HEK293 (cell line): ENCODE measurements around the gene GDF9.

Source experiments
- CTCF ChIA-PET: fragments of 350-600 bp; formaldehyde crosslinking; extraction: SDS; loops from one replicate; lab custom pipeline; 2021; ENCODE audit warnings: antibody characterized with exemption; lab: Yijun Ruan, JAX
- POLR2A ChIA-PET: fragments of 300-600 bp; formaldehyde crosslinking; extraction: SDS; loops from one replicate; lab custom pipeline; 2020; ENCODE audit warnings: antibody characterized with exemption, inconsistent platforms; lab: Yijun Ruan, JAX
- H3K27ac ChIP-seq: fragments of 200-500 bp; sonication (Bioruptor generic); 2 replicates; pipeline ENCODE4 v1.5.1; 2014; ENCODE audit warnings: low read depth, low read length, control low read depth, inconsistent platforms; ENCODE audit errors: extremely low read depth
- H3K36me3 ChIP-seq, 2 experiments: fragments of 200-500 bp in 1 of 2; sonication (Bioruptor generic) in 1 of 2; 1 replicate in 1 of 2; 2 replicates in 1 of 2; pipeline ENCODE4 v1.5.1; 2014 to 2017; ENCODE audit warnings: inconsistent platforms in 2 of 2, low read length in 2 of 2; ENCODE audit not compliant: control insufficient read depth in 2 of 2, insufficient read depth in 1 of 2
- H3K4me1 ChIP-seq: fragments of 200-500 bp; sonication (Bioruptor generic); 2 replicates; pipeline ENCODE4 v1.5.1; 2014; ENCODE audit warnings: mild to moderate bottlenecking, low read length, inconsistent platforms; ENCODE audit not compliant: control insufficient read depth, insufficient read depth
- H3K4me3 ChIP-seq: 2 replicates; pipeline ENCODE4 v1.5.1; 2011; ENCODE audit warnings: low read depth, mild to moderate bottlenecking, control low read depth, low read length, moderate library complexity
- H3K9me3 ChIP-seq: fragments of 200-500 bp; sonication (Bioruptor generic); 2 replicates; pipeline ENCODE4 v1.5.1; 2014; ENCODE audit warnings: low read depth, low read length, inconsistent platforms; ENCODE audit not compliant: control insufficient read depth, insufficient read depth
- GLIS1 ChIP-seq: fragments of 450-650 bp; formaldehyde crosslinking; IDR thresholded peaks from 2 replicates; pipeline ENCODE4 v1.5.1; 2016; ENCODE audit warnings: missing biosample characterization, missing genetic modification characterization
- HOXD13 ChIP-seq: sonication (generic); formaldehyde crosslinking; IDR thresholded peaks from 2 replicates; pipeline ENCODE4 v1.8.0; 2022; ENCODE audit warnings: missing genetic modification reagents, borderline replicate concordance
- KLF16 ChIP-seq: fragments of 450-650 bp; formaldehyde crosslinking; IDR thresholded peaks from 2 replicates; pipeline ENCODE4 v1.5.1; 2017; ENCODE audit warnings: missing biosample characterization, missing genetic modification characterization
- MEIS1 ChIP-seq: sonication (generic); formaldehyde crosslinking; IDR thresholded peaks from 2 replicates; pipeline ENCODE4 v1.8.1; 2022; ENCODE audit warnings: missing genetic modification reagents, mild to moderate bottlenecking, borderline replicate concordance
- MYNN ChIP-seq: fragments of 450-650 bp; formaldehyde crosslinking; IDR thresholded peaks from 2 replicates; pipeline ENCODE4 v1.5.1; 2016; ENCODE audit warnings: missing biosample characterization, missing genetic modification characterization, borderline replicate concordance
- PRDM1 ChIP-seq: fragments of 450-650 bp; formaldehyde crosslinking; IDR thresholded peaks from 2 replicates; pipeline ENCODE4; 2016; ENCODE audit warnings: missing biosample characterization, missing genetic modification characterization
- WT1 ChIP-seq: fragments of 450-650 bp; formaldehyde crosslinking; IDR thresholded peaks from 2 replicates; pipeline ENCODE4 v1.5.1; 2016; ENCODE audit warnings: missing biosample characterization, missing genetic modification characterization
- YY1 ChIP-seq: fragments of 450-650 bp; formaldehyde crosslinking; IDR thresholded peaks from 2 replicates; pipeline ENCODE4 v1.5.1; 2018; ENCODE audit warnings: missing biosample characterization, missing genetic modification characterization
- YY2 ChIP-seq: fragments of 450-650 bp; formaldehyde crosslinking; IDR thresholded peaks from 2 replicates; pipeline ENCODE4 v1.5.1; 2016; ENCODE audit warnings: missing biosample characterization, missing genetic modification characterization
- ZBTB48 ChIP-seq: fragments of 450-650 bp; formaldehyde crosslinking; IDR thresholded peaks from 2 replicates; pipeline ENCODE4 v1.5.1; 2016; ENCODE audit warnings: missing biosample characterization, missing genetic modification characterization
- ZNF138 ChIP-seq: fragments of 450-650 bp; formaldehyde crosslinking; IDR thresholded peaks from 2 replicates; pipeline ENCODE4 v1.5.1; 2016; ENCODE audit warnings: missing biosample characterization, missing genetic modification characterization, borderline replicate concordance
- ZNF140 ChIP-seq: fragments of 450-650 bp; formaldehyde crosslinking; IDR thresholded peaks from 2 replicates; pipeline ENCODE4 v1.5.1; 2016; ENCODE audit warnings: missing biosample characterization, missing genetic modification characterization
- ZNF211 ChIP-seq: fragments of 450-650 bp; formaldehyde crosslinking; IDR thresholded peaks from 2 replicates; pipeline ENCODE4 v1.5.1; 2016; ENCODE audit warnings: low read depth, missing biosample characterization, missing genetic modification characterization
- ZNF221 ChIP-seq: fragments of 450-650 bp; formaldehyde crosslinking; IDR thresholded peaks from 2 replicates; pipeline ENCODE4 v1.5.1; 2017; ENCODE audit warnings: missing biosample characterization, missing genetic modification characterization, borderline replicate concordance
- ZNF24 ChIP-seq: fragments of 450-650 bp; formaldehyde crosslinking; IDR thresholded peaks from 2 replicates; pipeline ENCODE4 v1.5.1; 2016; ENCODE audit warnings: missing biosample characterization, missing genetic modification characterization
- ZNF394 ChIP-seq: fragments of 450-650 bp; formaldehyde crosslinking; IDR thresholded peaks from 2 replicates; pipeline ENCODE4 v1.5.1; 2016; ENCODE audit warnings: missing biosample characterization, missing genetic modification characterization, mild to moderate bottlenecking, moderate library complexity, borderline replicate concordance
- ZNF473 ChIP-seq: fragments of 450-650 bp; formaldehyde crosslinking; IDR thresholded peaks from 2 replicates; pipeline ENCODE4 v1.5.1; 2017; ENCODE audit warnings: missing biosample characterization, missing genetic modification characterization
- ZNF529 ChIP-seq: fragments of 450-650 bp; formaldehyde crosslinking; IDR thresholded peaks from 2 replicates; pipeline ENCODE4 v1.5.1; 2017; ENCODE audit warnings: missing genetic modification characterization, missing biosample characterization; ENCODE audit not compliant: insufficient replicate concordance
- ZNF561 ChIP-seq: fragments of 450-650 bp; IDR thresholded peaks from 2 replicates; pipeline ENCODE4 v1.5.1; 2018; ENCODE audit warnings: missing biosample characterization, missing genetic modification characterization, borderline replicate concordance
- ZNF830 ChIP-seq: fragments of 450-650 bp; IDR thresholded peaks from 2 replicates; pipeline ENCODE4 v1.5.0; 2018; ENCODE audit warnings: missing biosample characterization, missing genetic modification characterization, low read depth, mild to moderate bottlenecking, moderate library complexity
- ZNF837 ChIP-seq: fragments of 450-650 bp; formaldehyde crosslinking; IDR thresholded peaks from 2 replicates; pipeline ENCODE4 v1.5.1; 2016; ENCODE audit warnings: missing biosample characterization, missing genetic modification characterization
- ZNF843 ChIP-seq: fragments of 450-650 bp; formaldehyde crosslinking; IDR thresholded peaks from 2 replicates; pipeline ENCODE4 v1.5.1; 2016; ENCODE audit warnings: missing biosample characterization, missing genetic modification characterization
- TF ChIP-seq, protein P1 (sequence below): fragments of 450-650 bp; formaldehyde crosslinking; IDR thresholded peaks from 2 replicates; pipeline ENCODE4 v1.5.1; 2016; ENCODE audit warnings: missing biosample characterization, missing genetic modification characterization
- TF ChIP-seq, protein P2 (sequence below): fragments of 450-650 bp; formaldehyde crosslinking; IDR thresholded peaks from 2 replicates; pipeline ENCODE4 v1.5.1; 2016; ENCODE audit warnings: missing biosample characterization, missing genetic modification characterization
- TF ChIP-seq, protein P3 (sequence below): fragments of 450-650 bp; formaldehyde crosslinking; IDR thresholded peaks from 2 replicates; pipeline ENCODE4 v1.5.1; 2017; ENCODE audit warnings: missing biosample characterization, missing genetic modification characterization

Gene GDF9

DNA sequence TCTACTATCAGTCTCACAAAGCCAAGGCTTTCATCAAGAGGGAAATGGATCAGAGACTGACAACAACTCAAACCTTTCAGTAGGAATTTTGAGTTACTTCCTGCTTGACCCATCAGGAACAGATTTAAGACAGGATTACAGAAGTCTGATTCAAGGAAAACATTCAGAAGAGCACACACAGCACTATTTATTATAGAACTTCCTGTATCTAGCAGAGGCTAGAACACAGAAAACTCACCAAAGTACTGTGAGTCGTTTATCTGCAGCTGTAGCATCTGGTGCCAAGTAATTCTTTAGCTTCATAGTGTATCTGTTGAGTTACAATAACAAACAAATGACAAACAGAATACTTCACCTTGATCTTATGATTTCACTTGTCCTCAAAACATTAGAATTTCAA lies 21.0 kb upstream of the GDF9 start (continued):
- TF ChIP-seq ZNF24 (no peak), YY2 (tag by site-specific recombination) (no peak), ZNF473 (tag by site-specific recombination) (no peak), ZNF394 (no peak), ZBTB48 (tag by site-specific recombination) (no peak), MYNN (no peak), YY1 (tag by site-specific recombination) (no peak), MEIS1 (CRISPR knock-in tag) (no peak)
- TF ChIP-seq, protein P1, sequence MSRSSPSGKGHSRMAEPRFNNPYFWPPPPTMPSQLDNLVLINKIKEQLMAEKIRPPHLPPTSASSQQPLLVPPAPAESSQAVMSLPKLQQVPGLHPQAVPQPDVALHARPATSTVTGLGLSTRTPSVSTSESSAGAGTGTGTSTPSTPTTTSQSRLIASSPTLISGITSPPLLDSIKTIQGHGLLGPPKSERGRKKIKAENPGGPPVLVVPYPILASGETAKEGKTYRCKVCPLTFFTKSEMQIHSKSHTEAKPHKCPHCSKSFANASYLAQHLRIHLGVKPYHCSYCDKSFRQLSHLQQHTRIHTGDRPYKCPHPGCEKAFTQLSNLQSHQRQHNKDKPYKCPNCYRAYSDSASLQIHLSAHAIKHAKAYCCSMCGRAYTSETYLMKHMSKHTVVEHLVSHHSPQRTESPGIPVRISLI: no peak
- TF ChIP-seq, protein P2, sequence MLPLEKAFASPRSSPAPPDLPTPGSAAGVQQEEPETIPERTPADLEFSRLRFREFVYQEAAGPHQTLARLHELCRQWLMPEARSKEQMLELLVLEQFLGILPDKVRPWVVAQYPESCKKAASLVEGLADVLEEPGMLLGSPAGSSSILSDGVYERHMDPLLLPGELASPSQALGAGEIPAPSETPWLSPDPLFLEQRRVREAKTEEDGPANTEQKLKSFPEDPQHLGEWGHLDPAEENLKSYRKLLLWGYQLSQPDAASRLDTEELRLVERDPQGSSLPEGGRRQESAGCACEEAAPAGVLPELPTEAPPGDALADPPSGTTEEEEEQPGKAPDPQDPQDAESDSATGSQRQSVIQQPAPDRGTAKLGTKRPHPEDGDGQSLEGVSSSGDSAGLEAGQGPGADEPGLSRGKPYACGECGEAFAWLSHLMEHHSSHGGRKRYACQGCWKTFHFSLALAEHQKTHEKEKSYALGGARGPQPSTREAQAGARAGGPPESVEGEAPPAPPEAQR: no peak

DNA sequence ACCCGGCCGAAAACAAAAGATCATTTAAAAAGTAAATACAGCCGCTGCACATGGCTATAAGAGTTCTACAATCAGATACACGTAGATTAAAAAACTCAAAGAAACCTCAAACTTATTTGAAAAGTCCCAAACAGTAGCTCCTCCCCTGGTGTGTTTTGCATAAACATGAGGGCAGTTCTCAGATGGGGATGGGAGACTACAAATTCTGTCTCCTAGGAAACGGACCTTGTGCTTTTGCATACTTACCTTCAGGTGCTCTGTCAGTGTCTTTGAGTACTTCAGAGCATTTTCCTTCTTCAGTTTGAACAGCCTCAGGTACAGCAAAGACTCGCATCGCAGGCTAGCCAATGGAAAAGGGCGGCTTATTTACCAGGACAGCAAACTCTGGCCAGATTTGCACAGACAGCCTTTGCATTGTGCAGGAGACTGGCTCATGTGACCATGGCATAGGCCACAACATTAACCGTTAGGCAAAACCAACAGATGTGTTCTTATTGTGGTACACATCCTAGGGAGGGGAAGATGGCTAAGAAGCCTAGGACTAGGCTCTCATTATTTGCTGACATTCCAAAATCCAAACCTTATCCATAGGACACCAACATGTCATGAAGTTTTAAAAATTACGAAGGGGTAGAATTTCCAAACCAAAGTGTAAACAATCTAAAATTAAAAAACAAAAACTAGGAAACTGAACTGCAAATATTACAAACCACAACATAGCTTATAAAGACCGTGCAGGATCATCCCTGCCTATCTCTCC lies 20.0 kb upstream of the GDF9 start:
- Histone ChIP-seq H3K36me3 (peaks cover 72 to 83% of the 10 kb centered on the region in 2 experiments), H3K27ac (no peak overlapping the region)
- CTCF ChIA-PET: no interaction called here

DNA sequence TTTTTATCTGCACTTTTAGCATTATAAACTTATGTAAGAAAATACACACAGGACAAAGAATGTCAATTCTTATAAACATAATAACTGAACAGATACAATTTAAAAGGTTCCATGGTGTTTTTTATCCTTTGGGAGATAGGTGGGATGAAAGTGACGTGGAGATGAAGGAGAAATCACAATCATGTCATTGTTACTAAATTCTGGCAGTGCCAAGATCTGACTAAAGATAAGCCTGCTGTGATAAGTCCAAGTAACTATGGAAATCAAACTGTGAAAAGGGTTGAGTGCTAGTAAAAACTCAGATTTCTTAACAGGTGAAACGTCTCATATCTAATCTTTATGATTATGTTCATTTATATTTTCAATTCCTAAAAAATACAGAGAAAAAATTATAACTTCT lies 18.3 kb upstream of the GDF9 start:
- CTCF ChIA-PET: interaction anchor here (1.6 to 2.0 kb wide), 2 partner anchors 16 to 131 kb away, joined by 8 to 11 read pairs; no protein-coding TSS in a partner anchor
- H3K4me1 ChIP-seq: no peaks in the 10 kb centered on the region
- H3K9me3 ChIP-seq: no peaks in the 10 kb centered on the region
- no peak overlapping the region for H3K4me3 ChIP-seq
- POLR2A ChIA-PET: no interaction called here
- no peak overlapping the region for H3K27ac ChIP-seq
- TF ChIP-seq PRDM1: 0 out of 2 replicates have a peak, but pooled peaks have one; percentile 19
- TF ChIP-seq ZNF138: no peak
- H3K36me3 ChIP-seq: peaks cover 70 to 88% of the 10 kb centered on the region in 2 experiments

More for the DNA sequence above, 20.0 kb upstream of the GDF9 start:
- Histone ChIP-seq H3K9me3 (no peaks in the 10 kb centered on the region), H3K4me1 (no peaks in the 10 kb centered on the region), H3K4me3 (no peak overlapping the region)
- TF ChIP-seq ZNF140 (tag by site-specific recombination): no peak
- TF ChIP-seq GLIS1 (tag by site-specific recombination): no peak
- no peak for TF ChIP-seq ZNF837 (tag by site-specific recombination)
- no peak for TF ChIP-seq ZNF843 (tag by site-specific recombination)
- no peak for TF ChIP-seq KLF16
- TF ChIP-seq HOXD13 (CRISPR knock-in tag): no peak
- TF ChIP-seq ZNF211 (tag by site-specific recombination): no peak
- TF ChIP-seq, protein P3, sequence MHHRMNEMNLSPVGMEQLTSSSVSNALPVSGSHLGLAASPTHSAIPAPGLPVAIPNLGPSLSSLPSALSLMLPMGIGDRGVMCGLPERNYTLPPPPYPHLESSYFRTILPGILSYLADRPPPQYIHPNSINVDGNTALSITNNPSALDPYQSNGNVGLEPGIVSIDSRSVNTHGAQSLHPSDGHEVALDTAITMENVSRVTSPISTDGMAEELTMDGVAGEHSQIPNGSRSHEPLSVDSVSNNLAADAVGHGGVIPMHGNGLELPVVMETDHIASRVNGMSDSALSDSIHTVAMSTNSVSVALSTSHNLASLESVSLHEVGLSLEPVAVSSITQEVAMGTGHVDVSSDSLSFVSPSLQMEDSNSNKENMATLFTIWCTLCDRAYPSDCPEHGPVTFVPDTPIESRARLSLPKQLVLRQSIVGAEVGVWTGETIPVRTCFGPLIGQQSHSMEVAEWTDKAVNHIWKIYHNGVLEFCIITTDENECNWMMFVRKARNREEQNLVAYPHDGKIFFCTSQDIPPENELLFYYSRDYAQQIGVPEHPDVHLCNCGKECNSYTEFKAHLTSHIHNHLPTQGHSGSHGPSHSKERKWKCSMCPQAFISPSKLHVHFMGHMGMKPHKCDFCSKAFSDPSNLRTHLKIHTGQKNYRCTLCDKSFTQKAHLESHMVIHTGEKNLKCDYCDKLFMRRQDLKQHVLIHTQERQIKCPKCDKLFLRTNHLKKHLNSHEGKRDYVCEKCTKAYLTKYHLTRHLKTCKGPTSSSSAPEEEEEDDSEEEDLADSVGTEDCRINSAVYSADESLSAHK (tag by site-specific recombination): no peak
- TF ChIP-seq ZNF830 (tag by site-specific recombination): no peak
- TF ChIP-seq ZNF561 (tag by site-specific recombination): no peak
- TF ChIP-seq WT1 (tag by site-specific recombination): no peak
- no peak for TF ChIP-seq ZNF529 (tag by site-specific recombination)
- TF ChIP-seq ZNF221 (tag by site-specific recombination): no peak
- POLR2A ChIA-PET: no interaction called here
